NCI-H1092 (cell line): ENCODE results near the gene ZBTB22.
"Not testable (repeated sequence)": the region's sequence is repeated elsewhere in the genome, so short reads cannot be mapped to it uniquely, and the experiment has no call there.

Experiments used
- DNase-seq: peaks from one replicate; lab custom pipeline; 2025; lab: John Stamatoyannopoulos, UW

Gene ZBTB22

GRCh38 chr6:33317669-33318425 lies at the start of gene ZBTB22:
ZBTB22 (minus strand) TSS chr6:33317744; CDS start chr6:33316916, 828 bp downstream.
- DNase-seq, result peak; percentile 92

- DNase-seq, result no peak
Observed at GRCh38 chr6:33367009-33367714, 49.6 kb upstream of the ZBTB22 start.

- not testable (repeated sequence) for DNase-seq
Observed at GRCh38 chr6:33365206-33365971, 47.8 kb upstream of the ZBTB22 start.

- not testable (repeated sequence) for DNase-seq
Observed at GRCh38 chr6:33364475-33365205, 47.1 kb upstream of the ZBTB22 start.

- DNase-seq, result not testable (repeated sequence)
Observed at GRCh38 chr6:33363486-33363885, 45.9 kb upstream of the ZBTB22 start.

GRCh38 chr6:33359331-33359730 lies 41.8 kb upstream of the ZBTB22 start:
- DNase-seq, result no peak

- not testable (repeated sequence) for DNase-seq
Observed at GRCh38 chr6:33357160-33357871, 39.8 kb upstream of the ZBTB22 start.

- DNase-seq, result no peak
Observed at GRCh38 chr6:33356295-33356694, 38.8 kb upstream of the ZBTB22 start.

GRCh38 chr6:33355860-33356259 lies 38.3 kb upstream of the ZBTB22 start:
- not testable (repeated sequence) for DNase-seq

- no peak for DNase-seq
Observed at GRCh38 chr6:33347816-33348215, 30.3 kb upstream of the ZBTB22 start.

- not testable (repeated sequence) for DNase-seq
Observed at GRCh38 chr6:33346972-33347371, 29.4 kb upstream of the ZBTB22 start.

- peak; percentile 51 for DNase-seq
Observed at GRCh38 chr6:33344701-33345697, 27.5 kb upstream of the ZBTB22 start.

GRCh38 chr6:33343953-33344611 lies 26.5 kb upstream of the ZBTB22 start:
- no peak for DNase-seq

- not testable (repeated sequence) for DNase-seq
Observed at GRCh38 chr6:33343606-33343952, 26.0 kb upstream of the ZBTB22 start.

- no peak for DNase-seq
Observed at GRCh38 chr6:33339193-33339592, 21.6 kb upstream of the ZBTB22 start.

GRCh38 chr6:33336495-33336894 lies 19.0 kb upstream of the ZBTB22 start:
- DNase-seq, result no peak

- no peak for DNase-seq
Observed at GRCh38 chr6:33335916-33336315, 18.4 kb upstream of the ZBTB22 start.

- no peak for DNase-seq
Observed at GRCh38 chr6:33333666-33334065, 16.1 kb upstream of the ZBTB22 start.

- DNase-seq, result no peak
Observed at GRCh38 chr6:33330736-33331135, 13.2 kb upstream of the ZBTB22 start.

- no peak for DNase-seq
Observed at GRCh38 chr6:33329058-33329457, 11.5 kb upstream of the ZBTB22 start.
